CD4-positive, alpha-beta T cell treated with Interleukin-6 at 100 ng/mL for 8 hours (primary cell): ENCODE results near the gene DIAPH1.
"Not testable (repeated sequence)": the region's sequence is repeated elsewhere in the genome, so short reads cannot be mapped to it uniquely, and the experiment has no call there.

ENCODE experiments used
- DNase-seq: peaks from one replicate; pipeline ENCODE4 v3.0.0-alpha.2; 2020; ENCODE audit warnings: mixed read lengths, low spot score

DIAPH1 gene

GRCh38 chr5:141609921-141610320 lies 8.9 kb downstream of the DIAPH1 start:
- not testable (repeated sequence) for DNase-seq

GRCh38 chr5:141609044-141609443 lies 9.8 kb downstream of the DIAPH1 start:
- no peak for DNase-seq

GRCh38 chr5:141608557-141608956 lies 10.2 kb downstream of the DIAPH1 start:
- no peak for DNase-seq

GRCh38 chr5:141608046-141608445 lies 10.8 kb downstream of the DIAPH1 start:
- no peak for DNase-seq

- DNase-seq = peak; percentile 85
These were observed 13.1 kb downstream of the DIAPH1 start for GRCh38 chr5:141605523-141606277.

- peak; percentile 24 for DNase-seq
These were observed 14.7 kb downstream of the DIAPH1 start for GRCh38 chr5:141603923-141604717.

- DNase-seq = no peak
These were observed 16.2 kb downstream of the DIAPH1 start for GRCh38 chr5:141602606-141603005.

- no peak for DNase-seq
These were observed 20.1 kb downstream of the DIAPH1 start for GRCh38 chr5:141598391-141599345.

GRCh38 chr5:141597814-141598213 lies 21.0 kb downstream of the DIAPH1 start:
- DNase-seq = no peak

- DNase-seq = no peak
These were observed 21.4 kb downstream of the DIAPH1 start for GRCh38 chr5:141597394-141597793.

GRCh38 chr5:141596867-141597266 lies 21.9 kb downstream of the DIAPH1 start:
- no peak for DNase-seq

- no peak for DNase-seq
These were observed 28.7 kb downstream of the DIAPH1 start for GRCh38 chr5:141590127-141590526.

- no peak for DNase-seq
These were observed 32.6 kb downstream of the DIAPH1 start for GRCh38 chr5:141586246-141586645.

GRCh38 chr5:141585594-141585993 lies 33.2 kb downstream of the DIAPH1 start:
- DNase-seq = no peak

- no peak for DNase-seq
These were observed 44.7 kb downstream of the DIAPH1 start for GRCh38 chr5:141574122-141574510.

GRCh38 chr5:141573489-141574121 lies 45.2 kb downstream of the DIAPH1 start:
- no peak for DNase-seq

- no peak for DNase-seq
These were observed 48.1 kb downstream of the DIAPH1 start for GRCh38 chr5:141570655-141571054.

- DNase-seq = peak; percentile 4
These were observed 51.2 kb downstream of the DIAPH1 start for GRCh38 chr5:141567513-141568117.

GRCh38 chr5:141565826-141566570 lies 52.8 kb downstream of the DIAPH1 start:
- no peak for DNase-seq

- peak; percentile 86 for DNase-seq
These were observed 54.5 kb downstream of the DIAPH1 start for GRCh38 chr5:141564216-141564692.
